ENCODE data around the gene MTG2.

Gene MTG2

DNA sequence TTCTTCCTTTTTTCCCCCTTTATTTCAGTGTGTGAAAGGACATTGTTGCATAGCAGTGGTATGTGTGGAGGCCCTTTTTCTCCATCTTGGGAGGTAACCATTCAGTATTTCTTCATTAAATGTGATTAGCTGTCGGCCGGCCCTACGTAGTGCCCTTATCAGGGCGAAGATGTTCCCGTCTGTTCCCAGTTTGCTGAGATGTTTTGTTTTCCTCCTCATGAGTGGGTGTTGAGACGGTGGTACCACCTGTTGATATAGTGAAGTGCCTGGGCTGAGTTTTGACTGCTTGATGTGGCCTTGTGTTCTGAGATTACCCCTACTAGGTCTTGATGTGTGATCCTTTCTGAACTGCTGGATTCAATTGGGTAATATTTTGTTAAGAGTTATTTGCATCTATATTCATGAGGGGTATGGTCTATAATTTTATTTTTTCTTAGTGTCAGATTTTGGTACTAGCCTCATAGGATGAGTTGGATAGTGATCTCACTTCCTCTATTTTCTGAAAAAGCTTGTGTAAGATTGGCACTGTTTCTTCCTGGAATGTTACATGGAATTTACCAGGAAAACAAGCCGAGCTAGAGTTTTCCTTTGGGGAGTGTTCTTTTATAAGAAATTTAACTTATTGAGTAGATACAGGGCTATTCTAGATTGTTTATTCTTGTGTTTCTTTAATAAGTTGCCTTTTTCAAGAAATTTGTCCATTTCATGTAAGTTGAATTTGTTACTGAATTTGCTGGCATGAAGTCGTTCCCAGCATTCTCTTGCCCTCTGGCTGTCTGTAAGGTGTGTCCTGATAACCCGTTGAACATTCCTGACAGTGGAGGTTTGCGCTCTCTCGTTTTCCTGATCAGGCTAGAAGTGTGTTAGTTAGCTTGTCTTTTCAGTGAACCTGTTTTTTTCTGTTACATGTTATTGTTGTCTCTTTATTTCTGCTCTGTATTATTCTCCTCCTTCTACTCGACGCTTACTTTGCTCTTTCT lies 4.3 kb downstream of the MTG2 start:
- DNase-seq: no peak

DNA sequence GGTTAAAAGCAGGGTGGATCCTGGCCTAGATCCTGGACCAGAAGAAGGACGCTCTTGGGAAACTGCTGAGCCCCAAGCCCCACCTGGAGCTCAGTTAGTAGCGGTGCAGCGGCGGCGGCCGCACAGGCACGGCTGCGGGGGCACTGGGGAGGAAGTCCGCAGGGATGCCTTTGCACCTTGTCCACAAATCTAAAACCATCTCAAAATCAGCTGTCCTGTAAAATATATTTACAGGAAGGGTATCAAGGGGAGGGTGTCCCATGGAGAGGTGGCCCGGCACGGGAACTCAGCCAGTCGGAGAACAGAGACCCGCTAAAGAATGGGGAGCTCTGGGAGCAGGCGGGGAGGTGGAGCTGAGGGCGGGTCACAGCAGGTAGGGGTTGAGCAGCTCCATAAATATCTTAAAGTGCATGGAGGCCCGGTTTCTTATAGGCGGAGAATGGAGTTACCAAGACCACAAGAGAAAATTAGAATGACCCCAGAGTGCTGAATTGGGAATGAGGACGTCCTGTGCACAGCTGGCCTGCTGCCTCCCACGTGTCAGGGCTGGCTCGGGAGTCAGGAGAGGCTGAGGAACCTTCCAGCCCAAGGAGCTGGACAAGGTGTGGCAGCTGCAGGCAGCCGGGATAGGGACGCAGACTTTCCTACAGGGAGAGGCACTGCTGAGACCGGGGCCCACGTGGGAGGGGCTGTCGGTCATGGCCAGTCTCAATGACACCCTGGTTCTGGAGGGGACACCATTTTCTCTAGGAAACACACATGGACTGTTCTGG lies 8.0 kb downstream of the MTG2 start:
- DNase-seq: no peak

DNA sequence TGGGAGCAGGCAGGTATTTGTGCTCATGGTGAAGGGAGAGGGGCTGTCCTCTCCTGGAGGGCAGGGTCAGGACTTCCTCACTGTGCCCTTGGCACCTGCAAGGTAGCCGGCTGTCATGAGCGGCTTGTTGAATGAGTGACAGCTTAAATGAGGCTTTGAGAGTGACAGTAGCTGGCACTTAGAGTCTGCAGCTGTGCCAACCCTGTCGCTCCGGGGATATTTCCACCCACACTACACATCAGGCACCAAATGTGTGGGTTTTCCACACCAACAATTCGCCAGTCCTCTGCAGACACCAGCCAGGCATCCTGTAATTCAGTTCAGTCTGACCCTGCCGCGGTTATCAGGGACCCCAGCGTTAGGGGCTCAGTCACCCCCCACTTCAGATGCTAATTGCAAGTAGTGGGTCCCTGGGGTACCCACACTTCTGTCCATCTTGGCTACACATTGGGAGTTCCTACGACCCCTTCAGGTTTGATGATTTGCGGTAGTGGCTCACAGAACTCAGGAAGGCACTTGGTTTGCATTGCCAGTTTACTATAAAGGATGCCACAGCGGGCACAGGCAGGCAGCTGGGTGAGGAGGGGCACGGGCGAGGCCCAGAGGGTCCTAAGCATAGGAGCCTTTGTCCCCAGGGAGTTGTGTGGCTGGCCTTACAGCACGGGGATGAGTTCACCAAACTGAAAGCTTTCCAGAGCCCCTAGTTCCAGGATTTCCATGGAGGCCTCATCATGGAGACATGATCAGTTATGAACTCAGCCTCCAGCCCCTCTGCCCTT lies 9.1 kb downstream of the MTG2 start:
- no peak for DNase-seq

DNA sequence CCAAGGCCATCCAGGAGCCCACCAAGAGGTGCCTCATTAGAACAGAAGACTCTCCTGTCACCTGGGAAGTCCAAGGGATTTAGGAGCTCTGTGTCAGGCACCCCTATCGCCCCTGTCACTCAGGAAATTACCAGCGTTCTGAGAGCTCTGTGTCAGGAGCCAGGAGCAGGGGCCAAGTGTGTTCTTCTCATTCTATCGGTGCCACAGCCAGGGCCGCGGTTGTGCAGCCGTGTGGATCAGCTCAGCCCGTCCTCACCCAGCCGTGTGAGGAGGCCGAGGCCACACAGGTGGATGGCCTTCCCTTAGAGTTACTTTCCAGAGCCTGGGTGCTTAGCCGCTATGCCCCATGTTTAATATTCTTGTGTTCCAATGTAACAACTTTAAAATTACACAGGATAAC lies 9.8 kb downstream of the MTG2 start:
- DNase-seq: no peak

DNA sequence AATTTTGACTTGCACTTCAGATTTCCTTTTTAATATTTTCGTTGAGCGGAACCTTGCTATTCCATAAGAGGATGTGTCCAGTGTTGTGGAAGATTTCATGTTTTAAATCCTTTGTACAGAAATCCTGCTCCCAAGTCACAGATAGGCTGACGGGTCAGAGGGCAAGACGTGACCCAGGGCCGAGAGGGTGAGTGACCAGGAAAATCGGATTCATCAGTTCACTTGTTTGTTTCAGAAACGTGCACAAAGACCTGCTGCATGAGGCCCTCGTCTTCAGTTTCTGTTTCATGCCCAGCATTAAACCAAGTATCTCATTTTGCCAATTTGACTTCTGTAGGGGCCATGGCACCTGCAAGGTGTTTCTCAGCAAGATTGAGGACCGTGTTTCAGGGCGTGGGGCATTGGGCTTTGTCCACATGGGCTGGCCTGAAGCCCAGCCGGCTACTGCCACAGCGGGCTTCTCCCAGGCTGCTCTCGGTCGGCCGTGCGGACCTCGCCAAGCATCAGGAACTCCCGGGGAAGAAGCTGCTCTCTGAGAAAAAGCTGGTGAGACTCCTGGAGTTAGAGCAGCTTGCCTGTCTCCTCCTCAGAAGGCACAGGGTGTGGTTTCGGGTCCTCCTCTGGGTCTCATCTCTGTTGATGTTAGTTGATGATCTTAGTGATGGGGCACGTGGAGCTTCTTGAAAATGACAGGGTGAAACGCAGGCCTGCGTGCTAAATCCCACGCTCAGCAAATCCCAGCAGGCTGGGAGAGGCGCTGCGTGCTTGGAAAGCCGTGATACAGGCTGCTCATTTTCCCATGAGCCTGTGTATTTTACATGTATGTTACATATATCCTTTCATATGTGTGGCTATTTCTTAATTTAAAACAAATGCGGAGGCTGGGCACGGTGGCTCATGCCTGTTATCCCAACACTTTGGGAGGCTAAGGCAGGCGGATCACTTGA lies 10.5 kb downstream of the MTG2 start:
- no peak for DNase-seq

DNA sequence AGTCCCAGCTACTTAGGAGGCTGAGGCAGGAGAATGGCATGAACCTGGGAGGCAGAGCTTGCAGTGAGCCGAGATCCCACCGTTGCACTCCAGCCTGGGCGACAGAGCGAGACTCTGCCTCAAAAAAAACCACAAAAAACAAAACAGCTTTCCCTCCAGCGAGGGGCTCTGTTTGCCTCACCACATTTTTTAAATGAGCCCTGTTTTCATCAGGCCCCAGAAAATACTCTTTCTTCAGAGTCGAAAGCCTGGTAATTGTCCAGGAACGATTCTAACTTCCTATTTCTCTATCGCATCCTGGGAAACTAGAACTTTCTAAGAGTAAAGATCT lies 12.2 kb downstream of the MTG2 start:
- no peak for DNase-seq

DNA sequence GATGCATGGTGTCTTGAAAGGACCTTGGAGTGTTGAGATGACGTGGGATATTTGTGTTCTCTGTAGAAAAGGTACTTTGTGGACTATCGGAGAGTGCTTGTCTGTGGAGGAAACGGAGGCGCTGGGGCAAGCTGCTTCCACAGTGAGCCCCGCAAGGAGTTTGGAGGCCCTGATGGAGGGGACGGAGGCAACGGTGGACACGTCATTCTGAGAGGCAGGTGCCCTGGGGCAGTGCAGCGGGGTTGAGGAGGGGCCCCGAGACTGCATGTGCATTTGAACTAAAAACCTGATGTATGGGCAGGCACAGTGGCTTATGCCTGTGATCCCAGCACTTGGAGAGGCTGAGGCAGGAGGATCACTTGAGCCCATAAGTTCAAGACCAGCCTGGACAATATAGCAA lies 12.9 kb downstream of the MTG2 start:
- DNase-seq: no peak

DNA sequence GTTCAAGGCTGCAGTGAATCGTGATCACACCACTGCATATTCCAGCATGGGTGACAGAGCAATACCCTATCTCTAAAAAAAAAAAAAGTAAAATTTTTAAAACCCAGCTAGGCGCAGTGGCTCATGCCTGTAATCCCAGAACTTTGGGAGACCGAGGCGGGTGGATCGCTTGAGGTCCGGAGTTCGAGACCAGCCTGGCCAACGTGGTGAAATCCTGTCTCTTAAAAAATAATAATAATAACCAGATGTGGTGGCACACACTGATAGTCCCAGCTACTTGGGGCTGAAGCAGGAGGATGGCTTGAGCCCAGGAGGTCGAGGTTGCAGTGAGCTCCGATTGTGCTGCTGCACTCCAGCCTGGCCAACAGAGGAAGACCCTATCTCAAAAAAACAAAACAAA lies 13.5 kb downstream of the MTG2 start:
- no peak for DNase-seq

DNA sequence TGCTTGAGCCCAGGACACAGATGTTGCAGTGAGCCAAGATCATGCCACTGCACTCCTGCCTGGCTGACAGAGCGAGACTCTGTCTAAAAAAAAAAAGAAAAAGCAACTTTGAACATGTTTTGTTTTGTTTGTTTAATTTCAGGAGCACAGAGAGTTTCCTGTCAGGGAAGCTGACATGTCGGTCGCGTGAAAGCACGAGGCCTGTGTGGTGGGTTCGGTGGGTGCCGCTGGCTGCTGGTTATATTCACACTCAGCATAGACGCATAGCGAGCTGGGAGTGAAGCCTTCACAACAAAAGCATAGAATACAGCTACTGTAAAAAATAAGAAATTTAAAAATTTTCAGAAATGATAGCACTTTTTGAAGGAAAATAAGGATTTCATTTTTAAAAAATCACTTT lies 14.5 kb downstream of the MTG2 start:
- no peak for DNase-seq

DNA sequence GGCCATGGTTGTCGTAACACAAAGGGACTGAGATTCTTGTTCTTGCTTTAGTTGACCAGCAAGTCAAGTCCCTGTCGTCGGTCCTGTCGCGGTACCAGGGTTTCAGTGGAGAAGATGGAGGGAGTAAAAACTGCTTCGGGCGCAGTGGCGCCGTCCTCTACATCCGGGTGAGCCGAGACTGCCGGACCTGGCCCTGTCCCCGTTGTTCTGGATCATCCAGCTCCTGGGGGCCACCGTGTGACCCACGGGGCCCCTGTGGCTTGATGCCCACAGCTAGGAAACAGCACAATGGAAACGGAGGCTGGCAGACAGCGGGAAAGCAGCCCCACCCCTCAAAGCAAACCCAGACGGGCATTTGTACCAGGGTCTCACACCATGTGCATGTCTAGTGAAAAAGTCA lies 15.0 kb downstream of the MTG2 start:
- no peak for DNase-seq

DNA sequence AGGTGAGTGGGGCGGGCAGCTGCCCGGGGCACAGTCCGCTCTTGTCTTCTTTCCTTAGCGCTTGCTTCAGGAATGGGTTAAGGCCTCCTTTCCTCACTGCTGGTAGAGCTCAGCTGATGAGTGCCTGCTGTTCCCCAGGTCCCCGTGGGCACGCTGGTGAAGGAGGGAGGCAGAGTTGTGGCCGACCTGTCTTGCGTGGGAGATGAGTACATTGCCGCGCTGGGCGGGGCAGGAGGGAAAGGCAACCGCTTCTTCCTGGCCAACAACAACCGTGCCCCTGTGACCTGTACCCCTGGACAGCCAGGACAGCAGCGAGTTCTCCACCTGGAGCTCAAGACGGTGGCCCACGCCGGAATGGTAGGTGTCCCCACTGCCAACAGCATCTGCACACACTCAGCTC lies 15.7 kb downstream of the MTG2 start:
- no peak for DNase-seq

DNA sequence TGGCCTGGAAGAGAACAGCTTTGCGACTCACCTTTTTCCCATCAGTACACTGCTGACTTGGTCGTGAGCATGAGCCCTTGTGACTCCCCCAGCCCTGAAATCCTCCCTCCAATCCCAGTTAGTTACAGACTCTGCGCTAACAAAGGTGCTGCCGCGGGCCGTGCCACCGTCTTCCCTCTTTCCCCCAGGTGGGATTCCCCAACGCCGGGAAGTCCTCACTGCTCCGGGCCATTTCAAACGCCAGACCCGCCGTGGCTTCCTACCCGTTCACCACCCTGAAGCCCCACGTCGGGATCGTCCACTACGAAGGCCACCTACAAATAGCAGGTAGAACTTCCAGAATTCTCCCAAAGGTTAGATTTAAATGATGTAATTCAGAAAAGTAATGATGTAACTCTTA lies 16.1 kb downstream of the MTG2 start:
- DNase-seq: no peak

DNA sequence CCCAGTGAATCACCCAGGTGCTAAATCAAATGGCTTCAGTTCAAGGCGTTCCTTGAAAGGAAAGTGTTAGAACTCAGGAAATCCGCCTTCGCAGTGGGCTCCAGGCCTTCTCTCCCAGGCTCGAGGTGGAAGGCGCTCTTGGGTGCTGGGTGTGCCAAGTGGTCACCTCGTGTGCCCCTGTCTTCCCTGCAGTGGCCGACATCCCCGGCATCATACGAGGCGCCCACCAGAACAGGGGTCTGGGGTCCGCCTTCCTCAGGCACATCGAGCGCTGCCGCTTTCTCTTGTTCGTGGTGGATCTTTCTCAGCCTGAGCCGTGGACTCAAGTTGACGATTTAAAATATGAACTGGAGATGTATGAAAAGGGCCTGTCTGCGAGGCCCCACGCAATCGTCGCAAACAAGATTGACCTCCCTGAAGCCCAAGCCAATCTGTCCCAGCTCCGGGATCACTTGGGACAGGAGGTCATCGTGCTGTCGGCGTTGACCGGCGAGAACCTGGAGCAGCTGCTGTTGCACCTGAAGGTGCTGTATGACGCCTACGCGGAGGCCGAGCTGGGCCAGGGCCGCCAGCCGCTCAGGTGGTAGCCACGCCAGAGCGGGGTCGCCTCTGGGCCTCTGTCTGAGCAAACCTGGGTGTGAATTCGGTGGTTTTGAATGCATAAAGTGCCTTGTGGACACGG lies 17.8 kb downstream of the MTG2 start:
- no peak for DNase-seq

DNA sequence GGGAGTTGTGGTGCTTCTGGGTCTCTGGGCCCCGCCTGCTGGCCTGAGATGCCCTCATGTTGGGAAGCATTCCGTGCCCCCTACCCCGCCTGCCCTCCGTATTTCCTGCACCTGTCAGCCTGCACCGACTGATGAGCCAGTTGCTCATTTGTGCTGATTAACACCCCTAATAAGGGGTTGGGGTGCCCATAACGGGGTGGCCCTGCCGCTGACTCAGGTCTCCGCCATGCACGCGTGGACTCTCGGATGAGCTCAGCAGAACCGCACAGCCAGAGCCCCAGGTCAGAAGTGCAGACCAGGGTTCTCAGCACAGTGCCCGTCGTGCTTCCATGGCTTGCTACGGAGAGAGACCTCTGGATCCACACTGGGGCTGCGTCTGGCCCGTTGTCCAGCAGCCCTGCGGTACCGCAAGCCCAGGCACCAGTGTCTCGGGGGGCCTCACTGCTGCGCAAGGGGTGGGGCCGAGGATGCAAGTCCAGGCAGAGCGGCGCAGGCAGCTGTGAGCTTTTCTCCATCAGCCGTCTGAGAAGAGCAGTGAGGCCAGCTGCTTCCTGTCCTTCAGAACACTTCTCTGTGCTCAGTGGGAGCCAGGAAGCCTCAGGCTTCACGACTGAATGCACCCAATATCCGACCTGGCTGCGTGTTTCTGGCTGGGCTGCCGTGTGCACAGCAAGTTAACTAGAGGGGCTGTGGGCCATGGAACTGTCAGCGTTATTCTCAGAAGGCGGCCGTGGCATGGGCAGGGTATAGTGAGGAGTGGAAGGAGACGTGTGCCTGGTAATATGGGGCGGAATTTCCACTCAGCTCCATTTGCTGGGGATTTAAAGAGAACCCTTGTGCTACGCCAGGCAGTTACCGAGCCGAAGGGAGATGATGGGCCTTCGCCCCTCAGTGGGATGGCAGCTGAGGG lies 18.6 kb downstream of the MTG2 start:
- peak; percentile 56 for DNase-seq

DNA sequence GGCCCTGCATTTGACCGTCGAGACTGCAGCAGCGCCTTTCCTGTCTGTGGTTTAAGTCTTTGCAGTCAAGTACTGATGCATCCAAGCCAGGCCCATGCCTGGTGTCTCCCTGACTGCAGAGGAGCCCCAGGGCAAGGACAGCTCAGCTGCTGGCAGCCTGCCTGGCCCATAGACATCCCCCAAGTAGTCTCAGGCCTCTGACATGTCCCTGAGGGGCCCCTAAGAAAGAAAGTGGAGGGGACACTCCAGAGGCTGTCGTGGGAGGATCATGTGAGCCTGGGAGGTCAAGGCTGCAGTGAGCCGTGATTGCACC lies 19.2 kb downstream of the MTG2 start:
- DNase-seq: no peak

DNA sequence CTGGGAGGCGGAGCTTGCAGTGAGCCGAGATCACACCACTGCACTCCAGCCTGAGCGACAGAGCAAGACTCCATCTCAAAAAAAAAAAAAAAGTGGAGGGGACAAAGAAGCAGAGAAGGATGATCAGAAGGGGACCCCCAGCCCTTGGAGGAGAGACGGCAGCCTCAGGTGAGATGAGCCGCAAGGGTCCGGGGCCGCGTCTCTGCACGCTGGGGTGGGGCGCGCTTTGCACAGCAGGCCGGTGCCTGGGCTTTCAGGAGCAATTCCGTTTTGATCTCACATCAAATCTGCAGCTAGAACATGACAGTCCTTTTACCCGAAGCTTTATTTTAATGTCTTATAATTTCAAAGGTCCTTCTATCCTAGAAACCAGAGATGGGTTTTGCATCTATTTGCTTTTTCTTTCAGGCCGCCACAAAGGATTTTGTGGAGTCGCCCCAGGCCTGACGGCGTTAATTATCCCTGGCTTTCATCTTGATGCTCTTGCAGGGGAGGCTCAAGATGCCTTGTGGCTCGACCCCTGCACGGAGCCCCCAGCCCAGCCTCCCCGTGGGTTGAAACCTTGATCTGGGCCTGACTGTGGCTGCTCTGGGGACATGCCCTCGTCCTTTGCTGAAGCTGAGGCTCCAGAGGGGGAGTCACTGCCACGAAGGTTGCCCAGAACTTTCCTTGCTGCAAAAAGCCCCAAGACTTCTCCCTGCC lies 20.0 kb downstream of the MTG2 start:
- DNase-seq: no peak

DNA sequence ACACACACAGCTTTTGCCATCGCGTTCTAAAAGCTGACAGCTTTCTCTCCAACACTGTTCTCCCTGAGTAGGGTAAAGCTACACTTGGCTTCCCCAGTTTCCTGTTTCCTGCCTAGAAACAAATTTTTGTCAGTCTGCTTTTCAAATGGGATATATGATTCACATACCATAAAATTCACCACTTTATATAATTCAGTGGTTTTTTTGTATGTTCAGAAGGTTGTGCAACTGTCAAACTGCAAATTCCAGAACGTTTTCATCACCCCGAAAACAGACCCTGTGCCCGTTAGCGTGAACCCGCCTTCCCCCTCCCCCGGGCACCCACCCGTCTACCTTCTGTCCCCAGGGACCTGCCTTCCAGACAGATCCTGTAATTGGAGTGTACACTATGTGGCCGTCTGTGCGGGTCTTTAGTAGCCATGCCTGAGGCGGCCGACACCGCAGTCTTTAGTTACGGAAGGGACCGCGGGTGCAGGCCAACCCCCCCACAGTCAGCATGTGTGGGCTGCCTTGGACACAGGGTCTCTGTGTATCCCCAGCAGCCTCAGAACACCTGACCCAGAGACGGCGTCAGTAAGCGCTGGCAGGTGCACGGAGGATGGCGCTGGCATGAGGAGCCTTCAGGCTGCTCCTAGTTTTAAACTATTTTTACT lies 20.7 kb downstream of the MTG2 start:
- no peak for DNase-seq

DNA sequence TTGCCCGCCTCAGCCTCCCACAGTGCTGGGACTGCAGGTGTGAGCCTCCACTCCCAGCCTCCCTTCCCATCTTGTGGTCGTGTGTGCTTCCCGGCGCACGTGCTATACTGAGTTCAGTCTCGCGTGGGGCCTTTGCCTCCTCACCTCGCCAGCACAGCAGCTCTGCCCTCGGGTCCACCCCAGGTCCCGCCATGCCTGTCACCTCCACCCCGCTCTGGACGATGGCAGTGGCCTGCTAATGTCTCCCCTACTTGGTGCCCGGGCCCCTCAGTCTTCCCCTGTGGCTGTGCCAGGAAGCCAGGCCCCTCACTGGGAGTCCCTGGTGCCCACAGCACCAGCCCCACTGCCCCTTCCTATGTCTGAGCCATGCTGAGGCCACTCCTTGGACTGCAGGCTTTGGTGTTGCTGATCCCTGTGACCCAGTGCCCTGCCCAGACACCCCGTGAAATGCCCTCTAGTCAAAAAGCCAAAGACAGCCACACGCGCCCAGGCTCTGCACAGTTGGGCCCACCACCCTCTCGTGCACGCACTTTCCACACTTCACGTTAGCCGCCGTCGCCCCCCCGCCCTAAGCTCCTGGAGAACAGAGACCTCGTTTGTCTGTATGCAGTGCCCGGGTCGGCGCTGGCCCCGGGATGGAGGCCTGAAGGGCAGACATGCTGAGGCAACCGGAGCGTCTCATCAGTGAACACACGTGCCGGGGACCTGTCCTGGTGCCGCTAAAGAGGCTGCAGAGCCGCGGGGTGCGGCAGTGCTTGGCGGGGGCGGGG lies 23.0 kb downstream of the MTG2 start:
- no peak for DNase-seq

DNA sequence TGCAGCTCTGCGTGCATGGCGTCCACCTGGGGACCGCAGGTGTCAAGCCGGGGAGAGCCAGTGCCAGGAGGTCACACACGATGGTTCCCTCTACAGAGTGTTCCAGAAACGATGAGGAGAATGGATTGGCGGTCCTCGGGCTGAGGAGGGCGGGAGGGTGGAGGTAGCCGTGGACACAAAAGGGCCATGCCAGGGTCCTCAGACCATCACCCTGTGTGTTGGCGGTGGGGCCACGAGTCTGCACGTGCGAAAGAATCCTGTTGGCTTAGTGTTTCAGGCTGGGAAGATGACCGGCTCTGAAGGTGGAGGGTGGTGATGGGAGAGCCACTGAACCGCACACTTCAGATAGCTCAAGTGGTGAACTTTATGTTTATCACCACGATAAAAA lies 23.6 kb downstream of the MTG2 start:
- DNase-seq: no peak

Measured in NCI-H1694 (cell line).